GM12878 (cell line): ENCODE data around the gene CLEC4G. TPM values are rescaled to one million over a fixed set of nuclear protein-coding genes. Genes with fewer than 3 reads are reported as not detected.

ENCODE experiments used
- BMI1 ChIP-seq: fragments of 450-650 bp; IDR thresholded peaks from 2 replicates; pipeline ENCODE4 v1.6.1; 2016; ENCODE audit warnings: mild to moderate bottlenecking, moderate library complexity, borderline replicate concordance
- CHD2 ChIP-seq: IDR thresholded peaks from 2 replicates; pipeline ENCODE4 v1.6.1; 2011; ENCODE audit warnings: low read depth, low read length, improper control_type of control experiment, borderline replicate concordance
- EGR1 ChIP-seq, 2 experiments: IDR thresholded peaks; 1 replicate in 1 of 2; 2 replicates in 1 of 2; pipeline ENCODE4 v1.6.1; 2011 to 2012; ENCODE audit warnings: low read depth in 2 of 2, low read length in 2 of 2, borderline replicate concordance in 1 of 2, mild to moderate bottlenecking in 1 of 2, moderate library complexity in 1 of 2
- HDAC2 ChIP-seq: fragments of 200-600 bp; sonication (generic); IDR thresholded peaks from 2 replicates; pipeline ENCODE4 v1.6.1; 2017
- NR2C2 ChIP-seq: IDR thresholded peaks from 2 replicates; pipeline ENCODE4 v1.6.1; 2011; ENCODE audit warnings: borderline replicate concordance, low read depth; ENCODE audit not compliant: control insufficient read depth, insufficient read length
- RBBP5 ChIP-seq: fragments of 200-600 bp; sonication (generic); conservative IDR thresholded peaks from 2 replicates; pipeline ENCODE4 v1.6.1; 2016
- SMAD1 ChIP-seq: fragments of 450-650 bp; IDR thresholded peaks from 2 replicates; pipeline ENCODE4 v1.6.1; 2018; ENCODE audit warnings: mild to moderate bottlenecking, low read depth; ENCODE audit not compliant: partially characterized antibody
- SP1 ChIP-seq: IDR thresholded peaks from one replicate; pipeline ENCODE4 v1.6.1; 2011; ENCODE audit warnings: low read depth, low read length
- ZBTB40 ChIP-seq: fragments of 450-650 bp; IDR thresholded peaks from 2 replicates; pipeline ENCODE4 v1.6.1; 2016; ENCODE audit warnings: mild to moderate bottlenecking, moderate library complexity, borderline replicate concordance
- ZNF592 ChIP-seq: fragments of 450-650 bp; IDR thresholded peaks from 2 replicates; pipeline ENCODE4 v1.6.1; 2017; ENCODE audit warnings: mild to moderate bottlenecking, moderate library complexity
- polyA plus RNA-seq, 11 experiments: library from polyadenylated mRNA; depleted of rRNA in 4 of 11; unstranded in 6 of 11; stranded (reverse) in 5 of 11; fragments of >200 nt; fragmentation: Nextera tagmentation in 4 of 11; fragmentation: Illumina TruSeq in 1 of 11; extraction: Ambion mirVana in 4 of 11; extraction: Trizol in 1 of 11; gene quantifications; 1 replicate in 1 of 11; 2 replicates in 10 of 11; pipeline versions ENCODE4 v1.2.1 to v1.2.3, GENCODE V29; 2011 to 2016; ENCODE audit warnings: inconsistent platforms in 2 of 11, missing spikeins in 2 of 11, low read depth in 1 of 11
- total RNA-seq, 4 experiments: library from RNA; depleted of rRNA in 3 of 4; stranded (reverse); fragments of >200 nt in 3 of 4; fragmentation: Illumina TruSeq in 1 of 4; extraction: Trizol in 1 of 4; gene quantifications; 2 replicates each; pipeline versions ENCODE4 v1.2.1 to v1.2.3, GENCODE V29; 2013 to 2021
- TF ChIP-seq, protein P1 (sequence below): fragments of 150-350 bp; IDR thresholded peaks from 2 replicates; pipeline ENCODE4 v1.6.1; 2016; ENCODE audit warnings: low read depth, low read length
- TF ChIP-seq, protein P2 (sequence below): fragments of 450-650 bp; IDR thresholded peaks from 2 replicates; pipeline ENCODE4 v1.6.1; 2017; ENCODE audit warnings: antibody characterized with exemption, mild to moderate bottlenecking, moderate library complexity
- TF ChIP-seq, protein P3 (sequence below): IDR thresholded peaks from 2 replicates; pipeline ENCODE4 v1.6.1; 2012; ENCODE audit warnings: low read depth, low read length, improper control_type of control experiment

Gene CLEC4G
- total and polyA plus RNA-seq, 10 of the 15 experiments (the other 5 are each of a cell fraction or from before 2014, with no cell fraction given) = 0.04 TPM; not detected in 9

GRCh38 chr19:7692417-7693088 is 39.4 kb downstream of the CLEC4G start (continued):
- TF ChIP-seq, protein P1, sequence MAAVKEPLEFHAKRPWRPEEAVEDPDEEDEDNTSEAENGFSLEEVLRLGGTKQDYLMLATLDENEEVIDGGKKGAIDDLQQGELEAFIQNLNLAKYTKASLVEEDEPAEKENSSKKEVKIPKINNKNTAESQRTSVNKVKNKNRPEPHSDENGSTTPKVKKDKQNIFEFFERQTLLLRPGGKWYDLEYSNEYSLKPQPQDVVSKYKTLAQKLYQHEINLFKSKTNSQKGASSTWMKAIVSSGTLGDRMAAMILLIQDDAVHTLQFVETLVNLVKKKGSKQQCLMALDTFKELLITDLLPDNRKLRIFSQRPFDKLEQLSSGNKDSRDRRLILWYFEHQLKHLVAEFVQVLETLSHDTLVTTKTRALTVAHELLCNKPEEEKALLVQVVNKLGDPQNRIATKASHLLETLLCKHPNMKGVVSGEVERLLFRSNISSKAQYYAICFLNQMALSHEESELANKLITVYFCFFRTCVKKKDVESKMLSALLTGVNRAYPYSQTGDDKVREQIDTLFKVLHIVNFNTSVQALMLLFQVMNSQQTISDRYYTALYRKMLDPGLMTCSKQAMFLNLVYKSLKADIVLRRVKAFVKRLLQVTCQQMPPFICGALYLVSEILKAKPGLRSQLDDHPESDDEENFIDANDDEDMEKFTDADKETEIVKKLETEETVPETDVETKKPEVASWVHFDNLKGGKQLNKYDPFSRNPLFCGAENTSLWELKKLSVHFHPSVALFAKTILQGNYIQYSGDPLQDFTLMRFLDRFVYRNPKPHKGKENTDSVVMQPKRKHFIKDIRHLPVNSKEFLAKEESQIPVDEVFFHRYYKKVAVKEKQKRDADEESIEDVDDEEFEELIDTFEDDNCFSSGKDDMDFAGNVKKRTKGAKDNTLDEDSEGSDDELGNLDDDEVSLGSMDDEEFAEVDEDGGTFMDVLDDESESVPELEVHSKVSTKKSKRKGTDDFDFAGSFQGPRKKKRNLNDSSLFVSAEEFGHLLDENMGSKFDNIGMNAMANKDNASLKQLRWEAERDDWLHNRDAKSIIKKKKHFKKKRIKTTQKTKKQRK = no peak
- TF ChIP-seq EGR1 (IDR thresholded peaks at IDR 0.05; ENCODE audit: borderline replicate concordance in 1 of 2, low read depth in 2 of 2, low read length in 2 of 2) (no peak), NR2C2 (no peak), SP1 (peak; percentile 27), SMAD1 (peak; percentile 67), ZNF592 (no peak), HDAC2 (no peak), RBBP5 (no peak), CHD2 (peak; percentile 54), BMI1 (peak; percentile 84), ZBTB40 (no peak)
- TF ChIP-seq, protein P2, sequence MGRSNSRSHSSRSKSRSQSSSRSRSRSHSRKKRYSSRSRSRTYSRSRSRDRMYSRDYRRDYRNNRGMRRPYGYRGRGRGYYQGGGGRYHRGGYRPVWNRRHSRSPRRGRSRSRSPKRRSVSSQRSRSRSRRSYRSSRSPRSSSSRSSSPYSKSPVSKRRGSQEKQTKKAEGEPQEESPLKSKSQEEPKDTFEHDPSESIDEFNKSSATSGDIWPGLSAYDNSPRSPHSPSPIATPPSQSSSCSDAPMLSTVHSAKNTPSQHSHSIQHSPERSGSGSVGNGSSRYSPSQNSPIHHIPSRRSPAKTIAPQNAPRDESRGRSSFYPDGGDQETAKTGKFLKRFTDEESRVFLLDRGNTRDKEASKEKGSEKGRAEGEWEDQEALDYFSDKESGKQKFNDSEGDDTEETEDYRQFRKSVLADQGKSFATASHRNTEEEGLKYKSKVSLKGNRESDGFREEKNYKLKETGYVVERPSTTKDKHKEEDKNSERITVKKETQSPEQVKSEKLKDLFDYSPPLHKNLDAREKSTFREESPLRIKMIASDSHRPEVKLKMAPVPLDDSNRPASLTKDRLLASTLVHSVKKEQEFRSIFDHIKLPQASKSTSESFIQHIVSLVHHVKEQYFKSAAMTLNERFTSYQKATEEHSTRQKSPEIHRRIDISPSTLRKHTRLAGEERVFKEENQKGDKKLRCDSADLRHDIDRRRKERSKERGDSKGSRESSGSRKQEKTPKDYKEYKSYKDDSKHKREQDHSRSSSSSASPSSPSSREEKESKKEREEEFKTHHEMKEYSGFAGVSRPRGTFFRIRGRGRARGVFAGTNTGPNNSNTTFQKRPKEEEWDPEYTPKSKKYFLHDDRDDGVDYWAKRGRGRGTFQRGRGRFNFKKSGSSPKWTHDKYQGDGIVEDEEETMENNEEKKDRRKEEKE = no peak
- TF ChIP-seq, protein P3, sequence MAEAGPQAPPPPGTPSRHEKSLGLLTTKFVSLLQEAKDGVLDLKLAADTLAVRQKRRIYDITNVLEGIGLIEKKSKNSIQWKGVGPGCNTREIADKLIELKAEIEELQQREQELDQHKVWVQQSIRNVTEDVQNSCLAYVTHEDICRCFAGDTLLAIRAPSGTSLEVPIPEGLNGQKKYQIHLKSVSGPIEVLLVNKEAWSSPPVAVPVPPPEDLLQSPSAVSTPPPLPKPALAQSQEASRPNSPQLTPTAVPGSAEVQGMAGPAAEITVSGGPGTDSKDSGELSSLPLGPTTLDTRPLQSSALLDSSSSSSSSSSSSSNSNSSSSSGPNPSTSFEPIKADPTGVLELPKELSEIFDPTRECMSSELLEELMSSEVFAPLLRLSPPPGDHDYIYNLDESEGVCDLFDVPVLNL = no peak
